DND-41 (cell line): ENCODE data around the gene DYNLT1.

ENCODE experiments used
- EZH2 ChIP-seq: IDR thresholded peaks from 3 replicates; pipeline ENCODE4 v1.6.1; 2012; ENCODE audit warnings: borderline replicate concordance, low read depth, mild to moderate bottlenecking, moderate library complexity, low read length, inconsistent platforms; ENCODE audit not compliant: severe bottlenecking
- TF ChIP-seq, protein P1 (sequence below): IDR thresholded peaks from 2 replicates; pipeline ENCODE4 v1.5.1; 2012; ENCODE audit warnings: borderline replicate concordance, low read length, moderate library complexity, mild to moderate bottlenecking; ENCODE audit not compliant: poor library complexity, severe bottlenecking; ENCODE audit errors: extremely low read depth

- TF ChIP-seq, protein P1, sequence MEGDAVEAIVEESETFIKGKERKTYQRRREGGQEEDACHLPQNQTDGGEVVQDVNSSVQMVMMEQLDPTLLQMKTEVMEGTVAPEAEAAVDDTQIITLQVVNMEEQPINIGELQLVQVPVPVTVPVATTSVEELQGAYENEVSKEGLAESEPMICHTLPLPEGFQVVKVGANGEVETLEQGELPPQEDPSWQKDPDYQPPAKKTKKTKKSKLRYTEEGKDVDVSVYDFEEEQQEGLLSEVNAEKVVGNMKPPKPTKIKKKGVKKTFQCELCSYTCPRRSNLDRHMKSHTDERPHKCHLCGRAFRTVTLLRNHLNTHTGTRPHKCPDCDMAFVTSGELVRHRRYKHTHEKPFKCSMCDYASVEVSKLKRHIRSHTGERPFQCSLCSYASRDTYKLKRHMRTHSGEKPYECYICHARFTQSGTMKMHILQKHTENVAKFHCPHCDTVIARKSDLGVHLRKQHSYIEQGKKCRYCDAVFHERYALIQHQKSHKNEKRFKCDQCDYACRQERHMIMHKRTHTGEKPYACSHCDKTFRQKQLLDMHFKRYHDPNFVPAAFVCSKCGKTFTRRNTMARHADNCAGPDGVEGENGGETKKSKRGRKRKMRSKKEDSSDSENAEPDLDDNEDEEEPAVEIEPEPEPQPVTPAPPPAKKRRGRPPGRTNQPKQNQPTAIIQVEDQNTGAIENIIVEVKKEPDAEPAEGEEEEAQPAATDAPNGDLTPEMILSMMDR: no peak
- no peak for TF ChIP-seq EZH2
Observed at GRCh38 chr6:158628542-158628941, 16.0 kb downstream of the DYNLT1 start.
